OCI-LY1 (cell line): ENCODE data around the gene DUOXA1.

ENCODE experiments used
- EZH2 ChIP-seq: fragments of 200-600 bp; sonication (generic), shearing (Covaris generic); IDR thresholded peaks from 2 replicates; pipeline ENCODE4 v1.8.0; 2017; ENCODE audit warnings: borderline replicate concordance, mixed run types, mild to moderate bottlenecking, antibody characterized with exemption, low read length, moderate library complexity, mixed read lengths
- TF ChIP-seq, protein P1 (sequence below): fragments of 200-600 bp; sonication (generic), shearing (Covaris generic); IDR thresholded peaks from 2 replicates; pipeline ENCODE4 v1.5.1; 2017; ENCODE audit warnings: mild to moderate bottlenecking, antibody characterized with exemption, low read length, moderate library complexity, mixed read lengths

DNA sequence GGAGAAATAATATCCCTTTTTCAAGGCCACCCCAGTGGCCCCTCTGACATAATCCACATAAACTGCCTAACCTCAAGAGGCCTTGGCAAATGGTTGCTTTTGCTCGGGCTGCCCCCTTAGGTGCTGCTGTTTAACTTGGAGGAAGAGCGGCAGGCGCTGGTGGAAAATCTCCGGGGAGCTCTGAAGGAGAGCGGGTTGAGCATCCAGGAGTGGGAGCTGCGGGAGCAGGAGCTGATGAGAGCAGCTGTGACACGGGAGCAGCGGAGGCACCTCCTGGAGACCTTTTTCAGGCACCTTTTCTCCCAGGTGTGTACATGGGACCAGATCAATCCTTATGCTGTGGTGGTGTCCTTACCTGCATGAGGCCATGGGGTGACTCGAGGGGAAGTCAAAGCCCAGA, 15.1 kb upstream of the DUOXA1 start:
- TF ChIP-seq, protein P1, sequence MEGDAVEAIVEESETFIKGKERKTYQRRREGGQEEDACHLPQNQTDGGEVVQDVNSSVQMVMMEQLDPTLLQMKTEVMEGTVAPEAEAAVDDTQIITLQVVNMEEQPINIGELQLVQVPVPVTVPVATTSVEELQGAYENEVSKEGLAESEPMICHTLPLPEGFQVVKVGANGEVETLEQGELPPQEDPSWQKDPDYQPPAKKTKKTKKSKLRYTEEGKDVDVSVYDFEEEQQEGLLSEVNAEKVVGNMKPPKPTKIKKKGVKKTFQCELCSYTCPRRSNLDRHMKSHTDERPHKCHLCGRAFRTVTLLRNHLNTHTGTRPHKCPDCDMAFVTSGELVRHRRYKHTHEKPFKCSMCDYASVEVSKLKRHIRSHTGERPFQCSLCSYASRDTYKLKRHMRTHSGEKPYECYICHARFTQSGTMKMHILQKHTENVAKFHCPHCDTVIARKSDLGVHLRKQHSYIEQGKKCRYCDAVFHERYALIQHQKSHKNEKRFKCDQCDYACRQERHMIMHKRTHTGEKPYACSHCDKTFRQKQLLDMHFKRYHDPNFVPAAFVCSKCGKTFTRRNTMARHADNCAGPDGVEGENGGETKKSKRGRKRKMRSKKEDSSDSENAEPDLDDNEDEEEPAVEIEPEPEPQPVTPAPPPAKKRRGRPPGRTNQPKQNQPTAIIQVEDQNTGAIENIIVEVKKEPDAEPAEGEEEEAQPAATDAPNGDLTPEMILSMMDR, result no peak
- no peak for TF ChIP-seq EZH2
